Measurements from ENCODE around the gene PRAME. TPM values are rescaled to one million over a fixed set of nuclear protein-coding genes. Genes with fewer than 3 reads are reported as not detected.

Gene PRAME
- total RNA-seq, 5 donors from 2014 or later (not counting 1 experiment from before 2014, with no cell fraction given), result 1.7 to 2.7 (median 2.0) TPM; not detected in 2

DNA sequence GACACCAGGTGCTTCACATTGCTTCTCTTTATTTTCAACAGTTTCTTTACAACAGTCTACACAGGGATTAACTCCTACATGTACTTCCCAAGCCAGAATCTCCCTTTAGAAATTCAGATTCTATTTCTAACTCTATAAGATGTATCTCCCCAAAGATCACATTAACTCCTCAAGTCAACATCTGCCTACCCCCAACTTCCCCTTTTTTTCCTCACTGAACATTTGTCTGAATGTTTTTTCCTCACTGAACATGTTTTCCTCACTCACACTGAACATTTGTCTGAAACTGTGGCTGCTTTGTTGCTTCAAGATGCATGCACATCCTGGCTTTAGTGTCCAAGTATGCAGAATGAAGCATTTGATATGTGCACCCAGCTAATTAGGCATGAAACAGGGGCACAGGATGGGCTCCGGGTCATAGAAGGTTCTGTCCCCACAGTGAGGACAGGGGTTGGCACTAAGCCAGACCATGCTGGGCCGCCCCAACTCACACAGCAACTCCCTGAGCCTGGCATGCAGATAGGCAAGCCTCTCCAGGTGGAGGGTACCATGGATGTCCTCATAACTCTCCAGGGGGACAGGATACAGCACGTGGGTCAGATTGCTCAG lies 11.3 kb downstream of the PRAME start:
- H3K36me3 ChIP-seq (ENCODE audit: control insufficient read depth in 2 of 2, extremely low read depth in 1 of 2, insufficient read depth in 1 of 2, low read length in 1 of 2), result no peaks in the 10 kb centered on the region
- no peaks in the 10 kb centered on the region for H3K9me3 ChIP-seq
- H3K27me3 ChIP-seq (replicated peaks in 1 of 2; ENCODE audit: control insufficient read depth in 2 of 2, extremely low read depth in 1 of 2, insufficient read depth in 2 of 2, low read length in 1 of 2), result peaks cover 0 to 16% of the 10 kb centered on the region in 2 experiments
- no peak overlapping the region for H3K4me3 ChIP-seq (ENCODE audit: control insufficient read depth in 1 of 2, extremely low read depth in 1 of 2, low read length in 1 of 2)
- ChIA-PET POLR2A (no interaction called here), CTCF (no interaction called here)
- WGBS (ENCODE audit: insufficient coverage), result 36% methylated on average over 3 of the region's 3 CpGs
- DNase-seq (no peak), ATAC-seq (replicated peaks in 1 of 4) (no peak)
- H3K36me3 Mint-ChIP-seq, result no peaks in the 10 kb centered on the region
- H3K4me3 Mint-ChIP-seq, result no peak overlapping the region
- no peaks in the 10 kb centered on the region for H3K4me1 ChIP-seq (ENCODE audit: control insufficient read depth in 1 of 2, extremely low read depth in 1 of 2, insufficient read depth in 2 of 2, low read length in 2 of 2)
- H3K27ac Mint-ChIP-seq, result no peak overlapping the region
- H3K27me3 Mint-ChIP-seq, result peaks cover 0 to 5% of the 10 kb centered on the region in 2 donors
- H3K4me1 Mint-ChIP-seq, result no peaks in the 10 kb centered on the region
- no peaks in the 10 kb centered on the region for H3K9me3 Mint-ChIP-seq
- no peak overlapping the region for H3K27ac ChIP-seq (ENCODE audit: low read length)

DNA sequence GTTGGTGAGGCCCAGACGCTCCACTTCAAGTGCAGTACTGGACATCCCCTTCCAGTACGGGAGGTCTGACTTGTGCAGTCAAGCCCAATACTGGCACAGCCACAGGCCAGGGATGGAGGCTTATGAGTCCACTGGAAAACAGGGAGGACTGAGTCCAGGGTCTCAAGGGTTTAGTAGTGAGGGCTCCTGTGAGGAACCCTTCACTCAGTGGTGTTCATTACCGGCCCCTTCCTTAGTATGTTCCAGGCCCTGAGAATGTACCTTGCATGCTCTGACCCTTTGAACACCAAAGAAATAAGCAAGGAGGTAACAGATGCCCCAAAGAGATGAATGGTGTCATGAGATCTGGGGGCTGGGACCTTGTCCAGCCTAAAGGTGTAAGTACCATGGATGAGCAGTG lies 11.8 kb downstream of the PRAME start:
- Mint-ChIP-seq H3K4me1 (no peaks in the 10 kb centered on the region), H3K27ac (no peak overlapping the region), H3K4me3 (no peak overlapping the region), H3K9me3 (no peaks in the 10 kb centered on the region), H3K36me3 (no peaks in the 10 kb centered on the region), H3K27me3 (peaks cover 3 to 5% of the 10 kb centered on the region in 2 donors)
- no peak overlapping the region for H3K4me3 ChIP-seq (ENCODE audit: control insufficient read depth in 1 of 2, extremely low read depth in 1 of 2, low read length in 1 of 2)
- H3K36me3 ChIP-seq (ENCODE audit: control insufficient read depth in 2 of 2, extremely low read depth in 1 of 2, insufficient read depth in 1 of 2, low read length in 1 of 2), result no peaks in the 10 kb centered on the region
- ATAC-seq (replicated peaks in 1 of 4) (no peak), DNase-seq (no peak)
- no peaks in the 10 kb centered on the region for H3K9me3 ChIP-seq
- WGBS (ENCODE audit: insufficient coverage), result 91% methylated on average over 3 of the region's 3 CpGs
- POLR2A ChIA-PET, result no interaction called here
- no peaks in the 10 kb centered on the region for H3K4me1 ChIP-seq (ENCODE audit: control insufficient read depth in 1 of 2, extremely low read depth in 1 of 2, insufficient read depth in 2 of 2, low read length in 2 of 2)
- no peak overlapping the region for H3K27ac ChIP-seq (ENCODE audit: low read length)
- H3K27me3 ChIP-seq (replicated peaks in 1 of 2; ENCODE audit: control insufficient read depth in 2 of 2, extremely low read depth in 1 of 2, insufficient read depth in 2 of 2, low read length in 1 of 2), result peaks cover 0 to 16% of the 10 kb centered on the region in 2 experiments
- CTCF ChIA-PET, result no interaction called here

DNA sequence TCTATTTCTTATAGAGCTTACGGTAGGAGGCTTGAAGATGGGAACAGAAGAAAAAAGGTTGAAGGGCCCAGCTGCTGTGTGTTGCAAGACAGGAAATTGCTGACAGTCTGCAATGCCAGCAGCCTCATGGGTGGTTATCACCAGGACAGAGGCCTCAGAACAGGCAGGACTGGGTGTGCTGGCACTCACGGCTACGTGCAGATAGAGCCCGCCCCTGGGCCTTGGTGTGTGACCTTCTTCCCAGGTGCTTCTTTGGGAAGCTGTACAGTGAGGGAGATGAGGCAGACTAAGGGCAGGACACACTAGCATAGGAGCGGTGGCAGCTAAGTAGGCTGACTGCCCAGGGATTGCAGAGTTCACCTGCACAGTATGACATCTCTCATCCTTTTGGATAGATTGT lies 12.6 kb downstream of the PRAME start:
- 76% methylated on average over 4 of the region's 5 CpGs for WGBS (ENCODE audit: insufficient coverage)
- no peak for ATAC-seq (replicated peaks in 1 of 4)
- Mint-ChIP-seq H3K9me3 (no peaks in the 10 kb centered on the region), H3K27ac (no peak overlapping the region), H3K4me3 (no peak overlapping the region), H3K27me3 (peaks cover 7 to 8% of the 10 kb centered on the region in 2 donors), H3K4me1 (no peaks in the 10 kb centered on the region), H3K36me3 (no peaks in the 10 kb centered on the region)
- ChIA-PET POLR2A (no interaction called here), CTCF (no interaction called here)
- no peaks in the 10 kb centered on the region for H3K4me1 ChIP-seq (ENCODE audit: control insufficient read depth in 1 of 2, extremely low read depth in 1 of 2, insufficient read depth in 2 of 2, low read length in 2 of 2)
- no peak for DNase-seq
- no peaks in the 10 kb centered on the region for H3K36me3 ChIP-seq (ENCODE audit: control insufficient read depth in 2 of 2, extremely low read depth in 1 of 2, insufficient read depth in 1 of 2, low read length in 1 of 2)
- H3K4me3 ChIP-seq (ENCODE audit: control insufficient read depth in 1 of 2, extremely low read depth in 1 of 2, low read length in 1 of 2), result no peak overlapping the region
- H3K27ac ChIP-seq (ENCODE audit: low read length), result no peak overlapping the region
- H3K9me3 ChIP-seq, result no peaks in the 10 kb centered on the region
- H3K27me3 ChIP-seq (replicated peaks in 1 of 2; ENCODE audit: control insufficient read depth in 2 of 2, extremely low read depth in 1 of 2, insufficient read depth in 2 of 2, low read length in 1 of 2), result peaks cover 0 to 16% of the 10 kb centered on the region in 2 experiments

DNA sequence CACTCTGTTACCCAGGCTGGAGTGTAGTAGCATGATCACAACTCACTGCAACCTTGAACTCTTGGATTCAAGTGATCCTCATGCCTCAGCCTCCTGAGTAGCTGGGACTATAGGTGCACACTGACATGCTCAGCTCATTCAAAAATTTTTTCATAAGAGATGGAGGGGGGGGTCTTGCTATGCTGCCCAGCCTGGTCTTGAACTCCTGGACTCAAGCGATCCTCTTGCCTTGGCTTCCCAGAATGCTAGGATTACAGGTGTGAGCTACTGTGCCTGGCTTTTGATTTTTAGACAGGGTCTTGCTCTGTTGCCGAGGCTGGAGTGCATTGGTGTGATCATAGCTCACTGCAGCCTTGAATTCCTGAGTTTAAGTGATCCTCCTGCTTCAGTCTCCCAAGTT lies 14.0 kb downstream of the PRAME start:
- no peak for DNase-seq
- WGBS (ENCODE audit: insufficient coverage), result 76% methylated on average over 2 of the region's 2 CpGs

DNA sequence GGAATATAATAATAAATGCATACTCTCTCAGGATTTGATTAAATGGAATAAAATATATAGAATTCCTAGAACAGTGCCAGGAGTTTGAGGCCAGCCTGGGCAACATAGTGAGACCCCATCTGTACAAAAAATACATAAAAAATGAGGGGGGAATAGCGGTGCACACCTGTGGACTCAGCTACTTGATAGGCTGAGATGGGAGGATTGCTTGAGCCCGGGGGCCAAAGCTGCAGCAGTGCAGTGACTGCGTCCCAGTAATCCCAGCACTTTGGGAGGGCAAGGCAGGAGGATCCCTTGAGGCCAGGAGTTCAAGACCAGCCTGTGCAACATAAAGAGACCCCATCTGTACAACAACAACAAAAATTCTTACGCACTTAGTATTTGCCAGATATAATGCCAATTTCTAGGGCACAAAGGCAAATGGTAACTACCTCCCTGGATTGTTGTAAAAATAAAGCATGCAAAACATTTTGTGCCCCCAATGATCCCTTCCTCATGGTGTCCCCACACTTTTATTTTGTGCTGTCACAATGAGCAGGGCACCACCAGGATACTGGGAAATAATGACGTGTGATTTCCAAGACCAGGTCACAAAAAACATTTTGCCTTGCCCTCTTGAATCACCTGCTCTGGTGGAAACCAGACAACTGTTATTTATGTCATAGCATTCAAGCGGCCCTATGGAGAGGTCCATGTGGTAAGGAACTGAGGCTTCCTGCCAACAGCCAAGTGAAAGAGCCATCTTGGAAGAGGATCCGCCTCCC lies 20.7 kb downstream of the PRAME start:
- Mint-ChIP-seq H3K9me3 (no peaks in the 10 kb centered on the region), H3K4me1 (no peaks in the 10 kb centered on the region), H3K27me3 (peaks cover 7 to 10% of the 10 kb centered on the region in 2 donors), H3K36me3 (no peaks in the 10 kb centered on the region), H3K27ac (no peak overlapping the region), H3K4me3 (no peak overlapping the region)
- H3K27me3 ChIP-seq (replicated peaks in 1 of 2; ENCODE audit: control insufficient read depth in 2 of 2, extremely low read depth in 1 of 2, insufficient read depth in 2 of 2, low read length in 1 of 2), result no peaks in the 10 kb centered on the region
- DNase-seq, result no peak
- no peak overlapping the region for H3K27ac ChIP-seq (ENCODE audit: low read length)
- no peak overlapping the region for H3K4me3 ChIP-seq (ENCODE audit: control insufficient read depth in 1 of 2, extremely low read depth in 1 of 2, low read length in 1 of 2)
- ChIA-PET CTCF (no interaction called here), POLR2A (no interaction called here)
- H3K9me3 ChIP-seq, result no peaks in the 10 kb centered on the region
- H3K4me1 ChIP-seq (ENCODE audit: control insufficient read depth in 1 of 2, extremely low read depth in 1 of 2, insufficient read depth in 2 of 2, low read length in 2 of 2), result no peaks in the 10 kb centered on the region
- 51% methylated on average over 2 of the region's 7 CpGs for WGBS (ENCODE audit: insufficient coverage)
- no peak for ATAC-seq (replicated peaks in 1 of 4)
- H3K36me3 ChIP-seq (ENCODE audit: control insufficient read depth in 2 of 2, extremely low read depth in 1 of 2, insufficient read depth in 1 of 2, low read length in 1 of 2), result no peaks in the 10 kb centered on the region

More for the DNA sequence above, 14.0 kb downstream of the PRAME start:
- Mint-ChIP-seq H3K27ac (no peak overlapping the region), H3K36me3 (no peaks in the 10 kb centered on the region), H3K4me3 (no peak overlapping the region), H3K27me3 (peaks cover 8 to 10% of the 10 kb centered on the region in 2 donors), H3K4me1 (no peaks in the 10 kb centered on the region), H3K9me3 (no peaks in the 10 kb centered on the region)
- ChIA-PET CTCF (no interaction called here), POLR2A (no interaction called here)
- H3K27me3 ChIP-seq (replicated peaks in 1 of 2; ENCODE audit: control insufficient read depth in 2 of 2, extremely low read depth in 1 of 2, insufficient read depth in 2 of 2, low read length in 1 of 2), result peaks cover 0 to 16% of the 10 kb centered on the region in 2 experiments
- H3K27ac ChIP-seq (ENCODE audit: low read length), result no peak overlapping the region
- ATAC-seq (replicated peaks in 1 of 4), result no peak
- H3K4me1 ChIP-seq (ENCODE audit: control insufficient read depth in 1 of 2, extremely low read depth in 1 of 2, insufficient read depth in 2 of 2, low read length in 2 of 2), result no peaks in the 10 kb centered on the region
- no peaks in the 10 kb centered on the region for H3K9me3 ChIP-seq
- no peaks in the 10 kb centered on the region for H3K36me3 ChIP-seq (ENCODE audit: control insufficient read depth in 2 of 2, extremely low read depth in 1 of 2, insufficient read depth in 1 of 2, low read length in 1 of 2)
- no peak overlapping the region for H3K4me3 ChIP-seq (ENCODE audit: control insufficient read depth in 1 of 2, extremely low read depth in 1 of 2, low read length in 1 of 2)

DNA sequence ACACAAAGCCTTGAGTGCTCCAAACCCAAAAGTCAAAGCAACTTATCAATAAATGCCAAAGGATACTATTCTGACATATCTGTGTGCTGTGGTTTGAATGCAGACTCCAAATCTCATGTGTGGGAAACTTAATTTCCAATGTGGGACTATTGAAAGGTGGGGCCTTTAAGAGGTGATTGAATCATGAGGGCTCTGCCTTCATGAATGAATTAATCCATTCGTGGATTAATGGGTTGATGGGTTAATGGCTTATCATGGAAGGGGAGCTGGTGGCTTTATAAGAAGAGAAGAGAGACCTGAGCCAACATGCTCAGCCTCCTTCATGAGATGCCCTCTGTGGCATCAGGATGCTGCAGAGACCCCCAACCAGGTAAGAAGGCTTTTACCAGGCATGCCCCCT lies 22.1 kb downstream of the PRAME start:
- no peak overlapping the region for H3K27ac ChIP-seq (ENCODE audit: low read length)
- Mint-ChIP-seq H3K4me3 (no peak overlapping the region), H3K36me3 (no peaks in the 10 kb centered on the region), H3K4me1 (no peaks in the 10 kb centered on the region), H3K27me3 (peaks cover 4 to 7% of the 10 kb centered on the region in 2 donors), H3K27ac (no peak overlapping the region), H3K9me3 (no peaks in the 10 kb centered on the region)
- ChIA-PET POLR2A (no interaction called here), CTCF (no interaction called here)
- no peak for DNase-seq
- H3K4me1 ChIP-seq (ENCODE audit: control insufficient read depth in 1 of 2, extremely low read depth in 1 of 2, insufficient read depth in 2 of 2, low read length in 2 of 2), result no peaks in the 10 kb centered on the region
- H3K9me3 ChIP-seq, result no peaks in the 10 kb centered on the region
- no peak overlapping the region for H3K4me3 ChIP-seq (ENCODE audit: control insufficient read depth in 1 of 2, extremely low read depth in 1 of 2, low read length in 1 of 2)
- peaks cover 0 to 2% of the 10 kb centered on the region in 2 experiments for H3K27me3 ChIP-seq (replicated peaks in 1 of 2; ENCODE audit: control insufficient read depth in 2 of 2, extremely low read depth in 1 of 2, insufficient read depth in 2 of 2, low read length in 1 of 2)
- no peak for ATAC-seq (replicated peaks in 1 of 4)
- WGBS (ENCODE audit: insufficient coverage), result 83% methylated on average over 1 of the region's 1 CpG
- H3K36me3 ChIP-seq (ENCODE audit: control insufficient read depth in 2 of 2, extremely low read depth in 1 of 2, insufficient read depth in 1 of 2, low read length in 1 of 2), result no peaks in the 10 kb centered on the region

All from T-cell (primary cell).